ENCODE measurements around the gene MARK2.
A peak's percentile ranks its signal among the peaks of the same experiment; 100 is the strongest.
"Not testable (repeated sequence)": the region's sequence is repeated elsewhere in the genome, so short reads cannot be mapped to it uniquely, and the experiment has no call there.

The MARK2 gene

DNA sequence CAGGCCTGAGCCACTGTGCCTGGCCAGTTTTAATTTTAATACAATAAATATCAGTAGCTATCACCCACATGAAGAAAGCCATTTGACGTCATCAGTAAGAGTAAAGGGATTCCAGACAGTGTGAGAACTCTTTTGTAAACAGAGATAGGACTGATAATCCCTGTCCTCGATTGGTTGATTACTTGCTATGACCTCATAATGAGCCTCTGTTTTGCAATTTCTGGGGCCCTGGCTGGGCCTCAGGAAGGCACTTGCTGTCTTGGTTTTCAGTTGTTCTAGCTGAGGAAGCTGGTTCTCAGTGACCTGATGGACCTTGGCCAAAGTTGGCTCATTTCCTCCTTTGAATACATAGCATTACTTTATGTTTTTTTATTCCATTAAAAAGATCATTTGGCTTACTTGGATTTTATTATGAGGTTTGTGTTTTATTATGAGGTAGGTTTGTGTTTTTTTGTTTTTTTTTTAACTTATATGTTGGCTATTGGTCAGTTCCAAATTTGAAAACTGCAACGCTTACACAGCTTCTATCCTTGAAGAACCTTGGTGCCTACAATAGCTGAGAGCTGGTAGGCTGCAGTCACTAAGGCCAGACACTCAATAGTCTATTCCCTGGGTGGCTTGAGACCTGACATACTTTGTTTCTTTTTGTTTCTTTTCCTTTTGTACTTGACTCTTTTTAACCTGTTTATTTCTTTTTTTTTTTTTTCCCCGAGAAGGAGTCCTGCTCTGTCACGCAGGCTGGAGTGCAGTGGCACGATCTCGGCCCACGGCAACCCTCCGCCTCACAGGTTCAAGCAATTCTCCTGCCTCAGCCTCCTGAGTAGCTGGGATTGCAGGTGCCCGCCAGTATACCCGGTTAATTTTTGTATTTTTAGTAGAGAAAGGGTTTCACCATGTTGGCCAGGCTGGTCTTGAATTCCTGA is 20.0 kb downstream of the MARK2 start:
- DNase-seq: no peak

DNA sequence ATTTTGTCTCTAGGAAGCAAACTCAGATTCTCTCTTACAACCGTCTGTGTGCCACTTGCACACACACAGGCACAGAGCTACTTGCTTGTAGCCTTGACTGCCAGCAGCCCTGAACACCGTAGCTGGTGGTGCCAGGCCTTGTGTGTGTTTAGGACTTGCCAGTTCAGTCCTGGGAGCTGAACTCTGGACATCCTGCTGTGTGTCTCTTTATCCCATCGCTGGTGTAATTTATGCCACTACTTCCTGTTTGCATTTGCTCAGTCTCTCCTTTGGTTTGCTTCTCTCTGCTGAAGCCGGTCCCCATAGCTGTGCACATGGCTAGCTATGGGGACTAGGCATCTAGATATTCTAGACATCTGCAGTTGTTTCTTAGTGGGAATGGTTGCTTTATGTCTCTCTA is 24.0 kb downstream of the MARK2 start:
- DNase-seq: no peak

DNA sequence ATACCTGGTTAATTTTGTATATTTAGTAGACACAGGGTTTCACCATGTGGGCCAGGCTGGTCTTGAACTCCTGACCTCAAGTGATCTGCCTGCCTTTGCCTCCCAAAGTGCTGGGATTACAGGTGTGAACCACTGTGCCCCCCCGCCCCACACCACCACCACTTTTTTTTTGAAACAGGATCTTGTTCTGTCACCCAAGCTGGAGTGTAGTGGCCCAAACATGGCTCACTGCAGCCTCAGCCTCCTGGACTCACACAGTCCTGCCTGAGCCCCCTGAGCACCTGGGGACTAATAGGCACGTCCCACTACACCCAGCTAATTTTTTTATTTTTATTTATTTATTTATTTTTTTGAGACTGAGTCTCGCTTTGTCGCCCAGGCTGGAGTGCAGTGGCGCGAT is 24.7 kb downstream of the MARK2 start:
- not testable (repeated sequence) for DNase-seq

DNA sequence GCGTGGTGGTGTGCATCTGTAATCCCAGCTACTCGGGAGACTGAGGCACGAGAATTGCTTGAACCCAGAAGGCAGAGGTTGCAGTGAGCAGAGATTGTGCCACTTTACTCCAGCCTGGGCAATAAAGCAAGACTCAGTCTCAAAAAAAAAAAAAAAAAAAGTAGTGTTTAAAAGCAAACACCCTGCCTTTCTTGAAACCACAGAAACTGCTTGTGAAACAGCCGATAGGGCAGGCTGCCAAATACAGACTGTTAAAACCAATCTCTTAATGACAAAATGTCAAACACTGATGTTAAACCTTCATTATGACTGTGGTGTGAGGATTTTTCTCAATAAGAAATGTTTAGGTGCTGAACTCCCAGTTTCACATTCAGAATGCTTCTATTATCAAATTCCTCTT is 27.3 kb downstream of the MARK2 start:
- DNase-seq: no peak

- no peak for DNase-seq
Measured at GRCh38 chr11:63867511-63867910, 28.6 kb downstream of the MARK2 start.

- DNase-seq: no peak
Measured at GRCh38 chr11:63868399-63869064, 29.6 kb downstream of the MARK2 start.

DNA sequence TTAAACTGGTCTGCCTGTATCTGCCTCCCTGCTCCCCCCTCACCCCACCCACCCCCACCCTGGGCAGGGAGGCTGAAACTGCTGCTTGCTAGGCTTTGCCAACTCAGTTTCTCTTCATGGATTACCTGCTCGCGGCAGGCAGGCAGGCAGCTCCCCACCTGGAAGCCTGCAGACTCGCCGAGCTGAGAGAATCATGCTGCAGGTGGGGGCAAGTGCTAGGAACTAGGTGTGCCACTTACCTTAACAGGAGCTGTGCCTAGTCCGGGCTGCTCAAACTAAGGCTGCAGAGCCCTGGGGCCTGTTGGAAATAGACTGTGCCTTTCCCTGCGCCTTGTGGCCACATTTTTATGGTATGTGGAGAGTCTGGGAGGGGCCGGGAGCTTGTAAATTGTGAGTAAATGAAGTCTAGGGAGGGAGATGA is 30.3 kb downstream of the MARK2 start:
- no peak for DNase-seq

DNA sequence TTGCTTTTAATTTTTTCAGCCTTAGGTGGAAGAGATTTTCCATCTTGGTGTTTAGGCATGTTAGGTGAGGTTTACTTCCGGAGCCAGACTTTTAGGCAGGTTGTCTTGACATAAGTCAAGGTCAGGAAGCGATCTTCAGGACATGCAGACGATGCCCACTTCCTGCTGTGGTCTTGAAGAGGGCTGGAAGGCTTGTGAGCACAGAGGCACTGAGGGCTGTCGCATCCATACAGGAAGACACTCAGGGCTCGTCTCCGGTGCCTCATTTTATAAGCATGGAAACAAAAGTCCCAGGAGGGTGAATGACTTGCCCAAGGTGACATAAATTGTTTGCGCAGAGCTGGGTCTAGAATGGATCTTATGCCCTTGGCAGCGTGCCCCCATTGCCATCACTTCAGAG is 30.8 kb downstream of the MARK2 start:
- DNase-seq: no peak

DNA sequence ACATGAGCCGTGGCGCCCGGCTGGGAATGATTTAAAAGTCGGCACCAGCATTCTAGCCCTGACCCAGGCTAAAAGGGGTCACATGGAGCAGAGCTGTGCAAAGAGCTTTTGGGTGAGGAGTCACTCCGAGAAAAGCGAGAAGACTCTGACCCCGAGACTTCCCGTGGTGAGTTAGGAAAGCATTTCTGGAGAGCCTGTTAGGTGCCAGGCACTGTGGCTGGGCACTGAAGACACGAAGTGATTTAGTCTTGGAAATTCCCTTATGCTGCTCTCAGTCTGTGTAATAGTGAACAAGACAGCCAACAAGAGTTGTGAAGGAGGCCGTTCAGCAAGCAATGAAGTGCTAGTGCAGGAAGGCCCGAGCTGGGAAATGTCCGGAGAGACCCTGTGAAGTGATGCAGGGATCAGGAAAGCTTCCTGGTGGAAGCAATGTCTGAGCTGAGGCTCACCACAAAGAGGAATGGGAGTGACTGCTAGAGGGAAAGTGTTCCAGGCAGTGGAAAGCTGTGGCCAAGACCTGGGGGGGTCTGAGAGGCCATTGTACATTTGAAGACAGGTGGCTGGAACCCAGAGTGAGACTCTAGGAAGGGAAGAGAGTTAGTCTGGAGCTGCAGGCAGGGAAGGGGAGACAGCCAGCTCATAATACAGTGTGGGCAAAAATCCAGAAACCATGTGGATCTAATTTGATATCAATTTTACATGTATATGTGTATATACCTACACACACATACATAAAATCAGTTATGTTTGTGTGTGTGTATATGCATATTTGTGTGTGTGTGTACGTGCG is 31.6 kb downstream of the MARK2 start:
- DNase-seq: no peak

DNA sequence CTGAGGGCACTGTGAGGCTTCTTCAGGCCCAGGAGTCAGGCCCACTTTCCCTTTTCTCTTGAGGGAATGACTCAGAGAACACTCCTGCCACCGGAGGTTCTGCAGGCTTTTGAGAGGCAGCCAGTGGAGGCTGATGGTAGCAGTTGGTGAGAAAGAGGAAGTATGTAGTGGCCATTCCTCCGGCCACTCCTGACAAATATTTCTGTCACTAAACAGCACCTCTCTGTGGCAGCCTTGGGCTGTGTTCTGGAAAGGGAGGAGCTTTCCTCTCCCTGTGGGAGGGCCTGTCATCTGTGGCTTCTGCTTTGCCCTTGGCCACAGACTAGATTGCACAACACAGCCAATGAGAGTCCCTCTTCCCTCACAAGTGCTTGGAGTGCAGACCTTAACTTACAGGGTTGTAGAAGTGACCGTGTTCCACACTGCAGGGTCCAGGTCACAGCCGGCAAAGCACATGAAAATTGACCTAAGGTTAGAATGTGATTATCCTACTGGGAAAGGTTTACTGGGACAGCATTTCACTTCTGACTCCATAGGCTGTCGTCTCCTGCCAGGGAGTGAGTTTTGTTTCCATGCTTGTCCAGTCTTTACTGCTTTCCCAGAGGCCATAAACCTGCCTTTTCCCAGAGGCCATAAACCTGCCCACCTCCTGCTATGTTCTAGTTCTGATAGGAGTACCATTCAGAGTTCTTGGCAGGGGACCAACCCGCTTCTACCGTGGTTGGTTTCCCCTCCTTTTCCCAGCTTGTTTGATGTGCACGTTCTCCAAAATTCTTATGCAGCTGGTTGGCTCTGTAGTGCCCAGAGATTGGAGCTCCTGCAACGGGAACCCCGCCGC is 33.3 kb downstream of the MARK2 start:
- peak; percentile 77 to 85 for DNase-seq

- DNase-seq: no peak
Measured at GRCh38 chr11:63872800-63873197, 33.9 kb downstream of the MARK2 start.

DNA sequence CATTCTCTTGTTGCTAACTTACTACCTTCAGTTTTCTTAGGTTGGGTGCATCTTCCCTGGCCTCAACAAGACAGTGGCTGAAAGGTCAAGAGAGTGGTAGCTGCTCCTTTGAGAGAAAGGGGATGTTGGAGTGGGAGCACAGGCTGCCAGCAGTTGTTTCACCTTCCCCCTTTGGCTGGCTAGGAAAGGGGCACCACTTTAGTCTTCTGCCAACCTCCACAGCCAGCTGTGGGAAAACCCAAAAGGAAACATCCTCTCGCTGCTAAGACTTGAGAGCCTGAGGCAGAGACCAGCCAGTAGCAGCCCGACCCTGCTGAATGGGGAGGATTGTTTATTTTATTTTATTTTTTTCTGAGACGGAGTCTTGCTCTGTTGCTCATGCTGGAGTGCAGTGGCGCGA is 34.4 kb downstream of the MARK2 start:
- DNase-seq: no peak

- DNase-seq: no peak
Measured at GRCh38 chr11:63874511-63874910, 35.6 kb downstream of the MARK2 start.

DNA sequence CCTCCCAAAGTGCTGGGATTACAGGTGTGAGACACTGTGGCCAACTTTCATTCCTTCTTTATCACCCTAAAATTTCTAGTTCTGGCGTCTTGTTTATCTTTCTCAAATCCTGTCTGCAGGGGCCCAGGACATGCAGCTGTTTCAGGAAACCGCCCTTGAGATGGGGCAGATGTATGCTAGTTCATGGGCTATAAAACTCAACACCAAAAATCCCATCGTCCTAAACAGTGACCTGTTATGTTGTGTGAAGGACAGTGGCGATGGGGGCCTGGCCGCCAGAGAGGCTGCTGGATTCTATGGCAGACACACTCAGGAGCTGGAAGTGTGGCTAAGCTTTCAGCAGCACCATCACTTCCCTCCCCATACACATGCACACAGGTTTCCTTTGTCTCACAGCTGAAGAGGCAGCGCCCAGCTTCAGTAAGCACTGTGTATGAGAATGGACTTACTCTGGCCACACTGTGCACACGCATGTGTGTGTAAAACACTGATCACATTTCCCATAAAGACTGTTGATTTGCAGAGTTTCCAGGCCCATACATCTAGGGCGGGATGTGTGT is 36.7 kb downstream of the MARK2 start:
- DNase-seq: no peak

GRCh38 chr11:63876616-63877015 is 37.7 kb downstream of the MARK2 start:
- DNase-seq: no peak

GRCh38 chr11:63877658-63878241 is 38.8 kb downstream of the MARK2 start:
- no peak for DNase-seq

GRCh38 chr11:63879598-63880402 is 40.9 kb downstream of the MARK2 start:
- DNase-seq: no peak

- DNase-seq: peak in 1 of 2 donors; percentile 63
Measured at GRCh38 chr11:63880403-63880790, 41.5 kb downstream of the MARK2 start.

GRCh38 chr11:63882555-63883242 is 43.8 kb downstream of the MARK2 start:
- no peak for DNase-seq

GRCh38 chr11:63883791-63884190 is 44.9 kb downstream of the MARK2 start:
- DNase-seq: no peak

Measured in hippocampal formation (tissue), 2 donors.